HG03439 (cell line): ENCODE measurements around the gene SMARCD2.
"Not testable (repeated sequence)": the region's sequence is repeated elsewhere in the genome, so short reads cannot be mapped to it uniquely, and the experiment has no call there.

Experiments used
- ATAC-seq: cut with Tn5 transposase; IDR thresholded peaks from one replicate; pipeline ENCODE4 v1.9.1; 2021; ENCODE audit warnings: mild to moderate bottlenecking, moderate library complexity; ENCODE audit not compliant: unreplicated experiment

SMARCD2 gene

DNA sequence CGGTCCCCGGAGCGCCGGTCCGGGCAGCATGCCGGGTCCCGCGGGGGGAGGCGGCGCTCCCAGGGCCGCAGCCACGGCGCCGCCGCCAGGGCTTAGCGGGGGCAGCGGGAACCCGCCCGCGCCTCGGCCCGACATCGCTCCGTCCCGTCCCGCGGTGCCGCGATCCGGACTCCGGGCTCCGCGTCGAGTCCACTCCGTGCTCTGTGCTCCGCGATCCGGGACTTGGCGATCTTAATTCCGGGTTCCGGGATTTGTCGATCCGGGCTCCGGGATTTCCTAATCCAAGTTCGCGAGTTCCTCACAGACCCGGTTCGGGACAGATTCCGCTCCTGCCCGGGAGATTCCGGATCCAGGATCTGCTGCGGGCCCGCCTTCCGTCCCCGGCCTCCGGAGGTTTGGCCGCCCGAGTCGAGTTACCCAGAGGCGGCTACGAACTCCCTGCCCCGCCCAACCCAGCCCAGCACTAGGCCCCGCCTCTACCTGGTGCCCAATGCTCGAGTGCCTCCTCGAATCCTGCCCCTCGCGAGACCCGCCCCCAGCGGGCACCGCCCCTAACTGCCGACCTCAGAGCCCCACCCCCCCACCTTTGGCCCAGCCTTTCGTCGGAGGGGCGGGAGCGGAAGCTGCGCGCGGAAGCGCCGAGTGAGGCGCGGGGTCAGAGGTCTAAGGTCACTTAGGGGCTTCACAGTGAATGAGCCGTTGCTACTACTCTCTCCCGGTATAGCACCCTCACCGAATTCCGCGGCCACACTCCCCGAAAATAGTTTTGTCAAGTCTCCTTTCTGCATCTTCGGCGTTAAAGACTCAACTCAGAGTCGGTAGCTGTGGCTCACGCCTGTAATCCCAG is at the start of gene SMARCD2:
Gene SMARCD2, minus strand, starts transcription at position 146 of the 847 bp plus-strand sequence. Its CDS starts 11 bp downstream, at position 135.
- ATAC-seq, result peak; percentile 78

DNA sequence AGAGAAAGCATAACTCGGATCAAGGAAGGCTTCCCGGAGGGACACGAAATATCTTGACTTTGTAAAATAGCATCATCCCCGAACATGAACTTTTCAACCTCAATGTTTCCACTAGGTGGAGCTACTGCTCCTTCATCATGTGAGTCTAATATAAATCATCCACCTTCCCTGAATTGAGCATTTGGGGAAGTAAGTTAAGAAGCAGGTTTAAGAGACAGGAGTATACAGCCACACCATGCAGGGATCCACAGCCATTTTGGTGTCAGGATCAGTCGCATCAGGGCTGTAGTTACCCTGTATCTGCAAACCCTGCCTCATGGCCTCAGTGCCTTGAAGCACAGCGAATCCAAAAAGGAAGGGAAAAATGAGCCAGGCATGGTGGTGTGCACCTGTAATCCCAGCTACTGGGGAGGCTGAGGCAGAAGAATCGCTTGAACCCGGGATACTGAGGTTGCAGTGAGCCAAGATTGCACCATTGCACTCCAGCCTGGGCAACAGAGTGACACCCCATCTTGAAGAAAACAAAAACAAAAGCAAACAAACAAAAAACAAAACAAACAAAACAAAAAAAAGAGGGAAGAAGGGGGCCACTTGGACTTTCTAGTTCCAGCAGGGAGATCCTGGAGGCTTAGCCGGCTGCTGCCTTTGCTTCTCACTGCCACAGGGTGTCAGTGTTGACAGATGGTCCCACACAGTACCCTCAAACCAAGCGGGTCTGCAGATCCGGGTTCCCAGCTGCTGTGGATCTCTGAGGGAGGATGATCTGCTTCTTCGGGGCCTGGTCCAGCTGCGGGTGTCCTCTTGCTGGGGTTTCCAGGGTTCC is 46.8 kb upstream of the SMARCD2 start:
- not testable (repeated sequence) for ATAC-seq

DNA sequence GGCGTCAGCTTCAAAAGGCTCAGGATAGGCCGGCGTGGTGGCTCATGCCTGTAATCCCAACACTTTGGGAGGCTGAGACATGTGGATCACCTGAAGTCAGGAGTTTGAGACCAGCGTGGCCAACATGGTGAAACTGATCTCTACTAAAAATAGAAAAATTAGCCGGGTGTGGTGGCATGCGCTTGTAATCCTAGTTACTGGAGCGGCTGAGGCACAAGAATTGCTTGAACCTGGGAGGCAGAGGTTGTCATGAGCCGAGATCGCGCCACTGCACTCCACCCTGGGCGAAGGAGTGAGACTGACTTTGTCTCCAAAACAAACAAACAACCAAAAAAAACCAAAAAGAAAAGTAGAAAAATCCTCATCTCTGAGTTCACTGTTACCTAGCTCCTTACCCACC is 42.6 kb upstream of the SMARCD2 start:
- not testable (repeated sequence) for ATAC-seq

DNA sequence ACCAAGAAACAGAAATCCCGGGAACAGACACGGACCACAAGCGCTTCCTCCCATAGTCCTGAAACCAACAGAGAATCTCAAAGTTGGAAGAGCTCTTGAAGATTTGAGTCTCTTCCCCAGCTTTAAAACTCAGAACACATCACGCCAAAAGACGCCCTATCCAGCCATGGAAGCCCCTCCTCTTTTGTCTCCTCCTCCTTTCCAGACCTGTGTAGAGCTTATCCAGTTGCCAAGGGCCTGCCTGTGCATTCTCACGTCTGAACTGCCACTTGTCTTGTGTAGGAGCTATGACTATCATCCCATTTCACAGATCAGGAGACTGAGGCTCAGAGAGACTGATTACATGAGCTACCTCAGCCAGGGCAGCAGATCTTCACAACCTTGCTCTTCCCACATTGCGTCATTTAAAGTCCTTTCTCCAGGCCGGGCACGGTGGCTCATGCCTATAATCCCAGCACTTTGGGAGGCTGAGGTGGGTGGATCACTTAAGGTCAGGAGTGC is 40.2 kb upstream of the SMARCD2 start:
- not testable (repeated sequence) for ATAC-seq

DNA sequence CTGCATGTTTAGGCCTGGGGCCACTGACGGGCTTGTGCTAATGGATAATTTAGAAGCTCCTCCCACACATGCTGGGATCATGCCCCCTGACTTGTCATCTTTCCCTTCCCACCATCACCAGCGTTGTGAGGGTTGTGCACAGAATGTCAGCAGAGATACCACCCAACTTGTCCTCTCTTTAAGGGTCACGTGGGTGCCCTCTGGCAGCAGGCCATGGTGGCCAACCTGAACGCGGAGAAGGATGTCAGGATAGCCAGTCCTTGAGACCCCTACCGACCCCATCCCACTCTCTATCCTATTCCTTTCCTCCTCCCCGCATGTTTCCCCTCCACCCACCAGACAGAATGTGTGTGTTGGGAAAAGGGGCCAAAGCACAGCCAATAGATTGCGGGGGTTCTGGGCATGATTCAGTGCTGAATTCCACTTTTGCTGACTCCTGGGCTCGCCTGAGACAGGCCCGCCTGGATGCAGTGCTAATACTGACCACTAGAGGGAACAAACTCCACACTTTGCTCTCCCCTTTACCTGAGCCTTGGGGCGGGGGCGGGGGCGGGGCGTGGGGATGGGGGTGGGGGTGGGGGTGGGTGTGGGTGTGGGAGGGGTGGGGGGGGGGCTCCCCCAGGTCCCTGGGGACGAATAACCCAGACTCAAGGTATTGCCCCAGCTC is 39.6 kb upstream of the SMARCD2 start, which contains the start of gene GH2:
Gene GH2, minus strand, starts transcription at position 10 of the 667 bp plus-strand sequence. CDS start 143 bp downstream, outside the sequence.
- ATAC-seq, result no peak

DNA sequence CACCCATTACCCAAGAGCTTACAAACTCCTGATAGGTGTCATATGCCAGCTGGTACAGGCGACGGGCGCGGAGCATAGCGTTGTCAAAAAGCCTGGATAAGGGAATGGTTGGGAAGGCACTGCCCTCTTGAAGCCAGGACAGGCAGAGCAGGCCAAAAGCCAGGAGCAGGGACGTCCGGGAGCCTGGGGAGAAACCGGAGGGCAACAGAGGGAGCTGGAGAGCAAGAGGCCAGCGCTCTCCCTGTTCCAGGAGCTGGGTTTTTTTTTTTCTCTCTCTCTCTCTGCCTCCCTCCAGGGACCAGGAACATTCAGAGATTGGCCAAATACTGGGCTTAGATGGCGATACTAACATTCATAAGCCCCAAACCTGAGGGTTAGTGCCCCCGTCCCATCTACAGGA is 38.9 kb upstream of the SMARCD2 start:
- not testable (repeated sequence) for ATAC-seq

DNA sequence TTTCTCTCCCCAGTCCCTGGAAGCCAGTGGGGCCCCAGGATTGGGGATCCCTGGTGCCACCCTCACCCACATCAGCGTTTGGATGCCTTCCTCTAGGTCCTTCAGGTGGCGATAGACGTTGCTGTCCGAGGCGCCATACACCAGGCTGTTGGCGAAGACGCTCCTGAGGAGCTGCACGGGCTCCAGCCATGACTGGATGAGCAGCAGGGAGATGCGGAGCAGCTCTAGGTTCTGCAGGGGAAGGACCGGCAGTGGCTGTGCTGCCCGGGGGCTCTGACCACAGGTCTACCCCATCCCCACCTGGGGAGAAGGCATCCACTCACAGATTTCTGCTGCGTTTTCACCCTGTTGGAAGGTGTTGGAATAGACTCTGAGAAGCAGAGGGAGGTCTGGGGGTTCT is 38.2 kb upstream of the SMARCD2 start:
- ATAC-seq, result no peak

DNA sequence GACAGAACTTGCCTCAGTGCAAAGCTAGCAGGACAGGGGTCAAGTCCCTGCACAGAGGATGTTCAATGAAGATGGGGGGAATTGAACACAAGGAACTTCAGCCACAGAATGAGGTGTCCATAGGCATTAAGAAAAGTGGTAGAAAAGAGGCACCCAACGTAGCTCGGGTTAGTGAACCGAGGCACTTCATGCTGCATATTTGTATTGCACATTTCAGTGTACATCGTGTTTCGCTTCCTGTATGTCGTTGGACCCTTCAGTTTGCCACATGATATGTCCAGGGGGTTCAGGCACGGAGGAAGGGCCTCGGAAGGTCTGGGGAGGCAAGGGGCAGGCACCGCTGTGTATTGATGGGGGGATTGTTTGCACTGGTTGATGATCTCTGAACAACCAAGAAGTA is 35.9 kb upstream of the SMARCD2 start:
- not testable (repeated sequence) for ATAC-seq

DNA sequence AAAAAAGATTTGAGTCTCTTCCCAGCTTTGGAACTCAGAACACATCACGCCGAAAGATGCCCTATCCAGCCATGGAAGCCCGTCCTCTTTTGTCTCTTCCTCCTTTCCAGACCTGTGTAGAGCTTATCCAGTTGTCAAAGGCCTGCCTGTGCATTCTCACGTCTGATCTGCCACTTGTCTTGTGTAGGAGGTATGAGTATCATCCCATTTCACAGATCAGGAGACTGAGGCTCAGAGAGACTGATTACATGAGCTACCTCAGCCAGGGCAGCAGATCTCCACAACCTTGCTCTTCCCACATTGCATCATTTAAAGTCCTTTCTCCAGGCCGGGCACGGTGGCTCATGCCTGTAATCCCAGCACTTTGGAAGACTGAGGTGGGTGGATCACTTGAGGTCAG is 32.2 kb upstream of the SMARCD2 start:
- ATAC-seq, result not testable (repeated sequence)

DNA sequence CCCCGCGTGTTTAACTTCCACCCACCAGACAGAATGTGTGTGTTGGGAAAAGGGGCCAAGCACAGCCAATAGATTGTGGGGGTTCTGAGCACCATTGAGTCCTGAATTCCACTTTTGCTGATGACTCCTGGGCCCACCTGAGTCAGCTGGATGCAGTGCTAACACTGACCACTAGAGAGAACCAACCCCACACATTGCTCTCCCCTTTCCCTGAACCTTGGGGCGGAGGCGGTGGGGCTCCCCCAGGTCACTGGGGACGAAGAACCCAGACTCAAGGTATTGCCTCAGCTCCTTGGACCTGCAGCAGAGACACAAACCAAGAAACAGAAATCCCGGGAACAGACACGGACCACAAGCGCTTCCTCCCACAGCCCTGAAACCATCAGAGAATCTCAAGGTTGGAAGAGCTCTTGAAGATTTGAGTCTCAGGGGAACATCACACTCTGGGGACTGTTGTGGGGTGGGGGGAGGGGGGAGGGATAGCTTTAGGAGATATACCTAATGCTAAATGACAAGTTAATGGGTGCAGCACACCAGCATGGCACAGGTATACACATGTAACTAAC is 31.7 kb upstream of the SMARCD2 start:
- ATAC-seq, result not testable (repeated sequence)

DNA sequence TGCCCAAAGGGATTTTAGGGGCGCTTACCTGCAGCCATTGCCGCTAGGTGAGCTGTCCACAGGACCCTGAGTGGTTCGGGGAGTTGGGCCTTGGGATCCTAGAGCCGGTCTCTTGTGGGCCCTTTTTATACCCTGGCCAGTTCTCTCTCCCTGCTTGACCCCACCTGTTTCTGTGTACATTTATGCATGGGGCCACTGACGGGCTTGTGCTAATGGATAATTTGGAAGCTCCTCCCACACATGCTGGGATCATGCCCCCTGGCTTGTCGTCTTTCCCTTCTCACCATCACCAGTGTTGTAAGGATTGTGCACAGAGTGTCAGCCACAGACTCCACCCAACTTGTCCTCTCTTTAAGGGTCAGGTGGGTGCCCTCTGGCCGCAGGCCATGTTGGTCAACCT is 31.1 kb upstream of the SMARCD2 start, which contains the start of gene CSH2:
Gene CSH2, minus strand, starts transcription at position 101 of the 400 bp plus-strand sequence. Its CDS starts 63 bp downstream, at position 38.
- ATAC-seq, result not testable (repeated sequence)

DNA sequence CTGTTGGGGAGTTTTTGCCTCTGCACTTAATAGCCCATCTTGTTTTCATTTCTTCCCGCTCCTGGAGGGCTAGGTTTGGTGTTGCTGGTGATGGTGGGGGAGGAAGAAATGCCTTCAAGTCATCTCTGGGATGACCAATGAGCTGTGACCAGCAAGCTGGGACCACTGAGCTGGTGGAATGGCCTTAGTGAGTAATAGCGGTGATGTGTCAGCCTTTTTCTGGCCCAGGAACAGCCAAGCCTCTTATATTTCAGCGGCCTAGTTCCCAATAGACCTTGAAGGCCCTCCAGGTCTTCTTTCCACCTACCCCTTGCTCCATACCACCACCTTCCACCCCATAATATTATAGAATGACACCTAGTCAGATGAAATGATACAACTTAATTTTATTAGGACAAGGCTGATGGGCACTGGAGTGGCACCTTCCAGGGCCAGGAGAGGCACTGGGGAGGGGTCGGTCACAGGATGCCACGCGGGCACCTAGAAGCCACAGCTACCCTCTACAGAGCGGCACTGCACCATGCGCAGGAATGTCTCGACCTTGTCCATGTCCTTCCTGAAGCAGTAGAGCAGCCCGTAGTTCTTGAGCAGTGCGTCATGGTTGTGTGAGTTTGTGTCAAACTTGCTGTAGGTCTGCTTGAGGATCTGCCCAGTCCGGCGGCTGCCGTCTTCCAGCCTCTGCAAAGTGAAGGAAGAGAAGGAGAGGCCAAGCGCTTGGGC is 29.3 kb upstream of the SMARCD2 start:
- not testable (repeated sequence) for ATAC-seq

DNA sequence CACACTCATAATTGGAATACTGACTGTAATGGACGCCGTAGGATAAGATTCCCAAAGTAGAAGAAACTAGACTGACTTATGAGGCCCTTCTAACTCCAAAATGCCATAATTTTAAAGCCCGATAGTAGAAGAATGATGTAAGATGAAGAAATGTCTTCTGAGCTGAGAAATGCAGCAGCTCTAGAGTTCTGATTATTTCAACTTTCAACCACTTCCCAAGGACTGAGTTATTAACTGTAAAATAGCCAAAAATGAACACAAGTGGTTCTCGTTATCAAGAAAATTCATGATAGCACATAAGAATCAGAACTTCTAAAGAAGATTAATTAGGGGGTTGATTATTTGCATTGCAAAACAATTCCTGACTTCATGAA is 27.8 kb upstream of the SMARCD2 start:
- ATAC-seq, result not testable (repeated sequence)

DNA sequence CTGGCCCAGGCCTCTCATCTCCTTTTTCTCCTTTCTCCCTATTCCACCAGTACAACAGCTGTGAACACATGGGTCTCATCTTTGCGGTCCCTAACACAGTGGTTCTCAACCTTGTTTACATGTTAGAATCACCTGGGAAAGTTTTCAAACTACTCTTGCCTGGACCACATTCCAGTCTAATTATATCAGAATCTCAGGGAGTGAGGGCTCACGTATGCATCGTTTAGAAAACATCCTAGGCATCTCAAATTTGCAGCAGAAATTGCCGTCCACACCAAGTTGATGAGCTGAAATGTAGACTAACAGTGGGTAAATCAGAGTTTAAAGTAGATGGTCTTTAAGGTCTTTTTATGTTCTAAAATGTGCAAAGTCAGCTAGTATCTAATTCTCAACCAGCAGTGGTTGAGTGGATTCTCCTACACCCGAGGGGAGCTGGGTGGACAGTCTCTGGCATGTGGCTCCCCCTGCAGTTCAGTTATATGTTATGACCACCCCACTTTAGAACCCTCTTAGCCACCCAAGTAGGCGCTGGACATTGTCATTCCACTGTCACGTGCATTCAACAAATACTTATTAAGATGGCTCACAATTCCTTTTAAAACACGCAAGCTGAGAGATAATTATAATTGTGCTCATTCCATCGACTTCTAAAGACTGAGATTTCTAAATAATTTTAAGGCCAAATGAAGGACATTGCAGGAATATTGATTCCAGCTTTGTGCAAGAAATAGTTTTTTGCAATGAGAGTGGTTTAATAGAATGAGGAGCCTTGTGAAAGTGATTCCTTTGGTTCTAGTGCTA is 27.2 kb upstream of the SMARCD2 start:
- ATAC-seq, result not testable (repeated sequence)

DNA sequence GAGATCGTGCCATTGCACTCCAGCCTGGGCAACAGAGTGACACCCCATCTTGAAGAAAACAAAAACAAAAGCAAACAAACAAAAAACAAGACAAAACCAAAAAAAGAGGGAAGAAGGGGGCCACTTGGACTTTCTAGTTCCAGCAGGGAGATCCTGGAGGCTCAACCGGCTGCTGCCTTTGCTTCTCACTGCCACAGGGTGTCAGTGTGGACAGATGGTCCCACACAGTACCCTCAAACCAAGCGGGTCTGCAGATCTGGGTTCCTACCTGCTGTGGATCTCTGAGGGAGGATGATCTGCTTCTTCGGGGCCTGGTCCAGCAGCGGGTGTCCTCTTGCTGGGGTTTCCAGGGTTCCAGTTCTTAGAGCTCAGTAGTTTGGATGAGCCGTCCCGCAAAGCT is 24.1 kb upstream of the SMARCD2 start:
- not testable (repeated sequence) for ATAC-seq

DNA sequence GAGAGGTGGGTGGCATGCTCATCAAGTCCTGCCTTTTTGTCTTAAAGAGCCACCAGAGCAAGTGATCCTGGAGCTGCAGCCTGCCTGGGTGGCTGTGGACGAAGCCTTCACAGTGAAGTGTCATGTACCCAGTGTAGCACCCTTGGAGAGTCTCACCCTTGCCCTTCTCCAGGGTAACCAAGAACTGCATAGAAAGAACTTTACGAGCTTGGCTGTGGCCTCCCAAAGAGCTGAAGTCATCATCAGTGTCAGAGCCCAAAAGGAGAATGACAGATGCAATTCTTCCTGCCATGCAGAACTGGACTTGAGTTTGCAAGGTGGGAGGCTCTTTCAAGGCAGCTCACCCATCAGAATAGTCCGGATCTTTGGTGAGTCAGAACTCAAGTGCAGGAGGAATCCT is 16.8 kb upstream of the SMARCD2 start:
- ATAC-seq, result no peak

DNA sequence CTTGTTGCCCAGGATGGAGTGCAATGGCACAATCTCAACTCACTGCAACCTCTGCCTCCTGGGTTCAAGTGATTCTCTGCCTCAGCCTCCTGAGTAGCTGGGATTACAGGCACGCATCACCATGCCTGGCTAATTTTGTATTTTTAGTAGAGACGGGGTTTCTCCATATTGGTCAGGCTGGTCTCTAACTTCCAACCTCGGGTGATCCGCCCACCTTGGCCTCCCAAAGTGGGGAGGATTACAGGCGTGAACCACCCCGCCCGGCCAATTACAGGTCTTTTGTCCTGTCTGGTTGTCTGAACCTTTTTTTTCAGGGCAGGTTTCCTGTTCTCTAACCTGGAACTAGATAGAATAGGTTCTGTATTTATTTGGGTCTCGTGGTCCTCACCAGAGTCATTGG is 13.9 kb upstream of the SMARCD2 start:
- not testable (repeated sequence) for ATAC-seq

DNA sequence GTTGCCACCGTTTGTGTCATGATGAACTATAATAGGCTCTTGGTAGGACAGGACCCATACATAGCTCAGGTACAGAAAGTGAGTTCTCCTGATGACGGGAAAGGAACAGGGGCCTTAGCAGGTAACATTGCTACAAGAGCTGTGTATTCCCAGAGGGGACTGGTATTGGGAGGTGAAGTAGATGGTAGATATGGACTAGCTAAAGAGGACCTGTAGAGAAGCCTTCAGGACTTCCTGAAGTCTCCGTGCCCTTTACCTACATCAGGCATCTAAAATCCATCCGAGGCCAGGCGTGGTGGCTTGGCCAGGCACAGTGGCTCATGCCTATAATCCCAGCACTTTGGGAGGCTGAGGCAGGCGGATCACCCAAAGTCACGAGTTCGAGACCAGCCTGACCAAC is 12.7 kb upstream of the SMARCD2 start:
- no peak for ATAC-seq

DNA sequence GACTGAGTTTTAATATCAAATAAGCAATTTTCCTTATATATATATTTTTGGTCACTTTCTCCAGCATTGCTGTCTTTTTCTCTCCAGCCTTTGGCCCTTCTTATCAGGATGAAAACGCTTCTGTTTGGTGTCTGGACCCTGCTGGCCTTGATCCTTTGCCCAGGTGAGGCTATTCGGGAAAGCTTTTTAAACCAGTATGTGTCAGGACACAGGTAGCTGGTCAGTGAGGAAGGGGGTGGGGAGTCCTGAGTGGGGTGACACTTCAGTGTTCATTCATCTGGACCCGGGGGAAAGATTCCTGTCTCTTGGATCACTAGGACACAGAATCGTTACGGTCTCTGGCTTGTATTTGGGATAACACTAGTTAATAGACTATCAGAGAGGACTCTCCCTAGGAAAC is 12.2 kb upstream of the SMARCD2 start:
- no peak for ATAC-seq
